ENCODE results near the gene GPR3. TPM values are rescaled to one million over a fixed set of nuclear protein-coding genes. Genes with fewer than 3 reads are reported as not detected.

Gene GPR3
- total RNA-seq, 1 donor from 2014 or later: 0.16 TPM

DNA sequence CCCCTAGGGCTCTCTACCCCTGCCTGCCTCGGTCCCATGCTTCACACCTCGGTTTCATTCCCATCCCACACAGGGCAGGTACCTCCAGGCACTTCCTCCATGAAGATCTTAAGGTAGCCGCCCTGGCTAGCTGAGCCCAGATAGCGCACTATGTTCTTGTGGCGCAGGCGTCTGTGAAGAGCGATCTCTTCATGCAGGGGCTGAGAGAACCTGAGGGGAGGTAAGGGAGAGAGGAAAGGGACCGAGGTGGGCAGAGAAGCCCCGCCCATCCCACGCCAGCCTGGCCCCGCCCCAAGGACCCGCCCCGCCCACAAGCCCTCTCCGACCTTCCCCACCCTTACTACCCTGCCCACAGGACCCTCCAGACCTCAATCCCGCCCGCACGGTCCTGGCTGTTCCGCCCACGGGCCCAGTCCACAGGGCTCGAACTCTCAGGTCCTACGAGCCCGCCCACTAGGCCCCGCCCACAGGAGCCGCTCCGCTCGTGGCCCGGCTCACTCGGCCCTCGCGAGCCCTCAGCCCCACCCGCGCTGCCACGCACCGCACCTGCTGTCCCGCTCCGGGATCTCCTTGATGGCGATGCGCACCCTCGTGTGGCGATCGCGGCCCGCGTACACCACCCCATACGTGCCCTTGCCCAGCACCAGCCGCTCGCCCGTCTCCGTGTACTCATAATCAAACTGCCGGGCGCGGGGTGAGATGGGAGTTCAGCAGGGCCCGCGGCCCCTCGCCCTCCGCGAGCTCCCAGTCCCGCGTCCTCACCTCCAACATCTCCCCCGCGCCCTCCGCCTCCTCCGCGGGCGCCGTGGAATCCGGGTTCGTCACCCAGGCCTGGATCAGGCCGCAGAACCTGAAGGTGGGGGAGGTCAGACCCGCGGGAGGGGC, 32.0 kb upstream of the GPR3 start:
- Histone ChIP-seq H3K36me3 (peaks cover 98% of the 10 kb centered on the region), H3K27me3 (ENCODE audit: low read depth) (no peaks in the 10 kb centered on the region), H3K9me3 (replicated peaks) (no peaks in the 10 kb centered on the region), H3K27ac (replicated peaks) (no peak overlapping the region), H3K4me3 (peak overlapping the region; percentile 59), H3K4me1 (peaks cover 54% of the 10 kb centered on the region)
- intact Hi-C loops (cut with micrococcal nuclease): no loop called here
- DNase-seq: no peak
- TF ChIP-seq, protein P1, sequence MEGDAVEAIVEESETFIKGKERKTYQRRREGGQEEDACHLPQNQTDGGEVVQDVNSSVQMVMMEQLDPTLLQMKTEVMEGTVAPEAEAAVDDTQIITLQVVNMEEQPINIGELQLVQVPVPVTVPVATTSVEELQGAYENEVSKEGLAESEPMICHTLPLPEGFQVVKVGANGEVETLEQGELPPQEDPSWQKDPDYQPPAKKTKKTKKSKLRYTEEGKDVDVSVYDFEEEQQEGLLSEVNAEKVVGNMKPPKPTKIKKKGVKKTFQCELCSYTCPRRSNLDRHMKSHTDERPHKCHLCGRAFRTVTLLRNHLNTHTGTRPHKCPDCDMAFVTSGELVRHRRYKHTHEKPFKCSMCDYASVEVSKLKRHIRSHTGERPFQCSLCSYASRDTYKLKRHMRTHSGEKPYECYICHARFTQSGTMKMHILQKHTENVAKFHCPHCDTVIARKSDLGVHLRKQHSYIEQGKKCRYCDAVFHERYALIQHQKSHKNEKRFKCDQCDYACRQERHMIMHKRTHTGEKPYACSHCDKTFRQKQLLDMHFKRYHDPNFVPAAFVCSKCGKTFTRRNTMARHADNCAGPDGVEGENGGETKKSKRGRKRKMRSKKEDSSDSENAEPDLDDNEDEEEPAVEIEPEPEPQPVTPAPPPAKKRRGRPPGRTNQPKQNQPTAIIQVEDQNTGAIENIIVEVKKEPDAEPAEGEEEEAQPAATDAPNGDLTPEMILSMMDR (IDR thresholded peaks at IDR 0.05; ENCODE audit: borderline replicate concordance): no peak

DNA sequence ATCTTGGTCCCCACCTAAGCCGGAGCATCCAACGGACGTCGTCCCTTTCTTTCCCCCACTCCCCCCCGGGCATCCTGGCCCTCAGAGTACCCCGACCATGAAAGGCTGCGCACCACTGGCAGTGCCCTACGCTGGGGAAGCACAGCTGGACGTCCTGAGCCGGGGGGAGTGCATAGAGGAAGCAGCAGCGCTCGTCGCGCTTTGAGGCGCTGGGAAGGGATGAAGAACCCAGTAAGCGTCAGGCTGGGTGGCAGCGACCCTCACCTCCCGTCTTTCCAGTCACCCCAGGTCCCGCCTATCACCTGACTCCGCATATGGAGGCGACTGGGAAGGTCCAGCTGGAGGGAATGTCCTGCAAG, 31.4 kb upstream of the GPR3 start:
- intact Hi-C loops (cut with micrococcal nuclease): no loop called here
- no peaks in the 10 kb centered on the region for H3K27me3 ChIP-seq (ENCODE audit: low read depth)
- H3K27ac ChIP-seq (replicated peaks): no peak overlapping the region
- H3K4me1 ChIP-seq: peaks cover 56% of the 10 kb centered on the region
- TF ChIP-seq, protein P1 (IDR thresholded peaks at IDR 0.05; ENCODE audit: borderline replicate concordance): no peak
- H3K9me3 ChIP-seq (replicated peaks): no peaks in the 10 kb centered on the region
- DNase-seq: no peak
- peak overlapping the region; percentile 59 for H3K4me3 ChIP-seq
- H3K36me3 ChIP-seq: peaks cover 91% of the 10 kb centered on the region

DNA sequence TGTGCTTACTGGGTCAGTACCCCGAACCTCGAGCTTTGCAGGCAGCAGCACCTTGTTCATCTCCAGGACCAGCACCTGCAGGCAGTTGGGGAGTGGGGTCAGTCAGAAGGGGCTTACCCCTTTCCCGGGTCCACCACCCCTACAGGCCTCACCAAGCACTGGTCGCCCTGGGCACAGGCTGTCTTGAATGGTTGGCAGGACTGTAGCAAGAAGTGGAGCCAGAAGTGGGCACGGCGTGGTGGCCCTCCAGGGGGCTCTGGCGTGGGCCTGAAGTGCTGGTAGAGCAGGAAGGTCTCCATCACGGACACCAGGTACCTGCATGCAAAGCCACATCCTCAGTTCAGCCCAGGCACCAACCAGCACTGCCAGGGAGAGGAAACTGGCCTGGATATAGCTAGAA, 30.9 kb upstream of the GPR3 start:
- H3K27me3 ChIP-seq (ENCODE audit: low read depth): no peaks in the 10 kb centered on the region
- intact Hi-C loops (cut with micrococcal nuclease): no loop called here
- H3K27ac ChIP-seq (replicated peaks): no peak overlapping the region
- peaks cover 59% of the 10 kb centered on the region for H3K4me1 ChIP-seq
- H3K4me3 ChIP-seq: no peak overlapping the region
- no peaks in the 10 kb centered on the region for H3K9me3 ChIP-seq (replicated peaks)
- H3K36me3 ChIP-seq: peaks cover 86% of the 10 kb centered on the region
- no peak for DNase-seq
- TF ChIP-seq, protein P1 (IDR thresholded peaks at IDR 0.05; ENCODE audit: borderline replicate concordance): no peak

DNA sequence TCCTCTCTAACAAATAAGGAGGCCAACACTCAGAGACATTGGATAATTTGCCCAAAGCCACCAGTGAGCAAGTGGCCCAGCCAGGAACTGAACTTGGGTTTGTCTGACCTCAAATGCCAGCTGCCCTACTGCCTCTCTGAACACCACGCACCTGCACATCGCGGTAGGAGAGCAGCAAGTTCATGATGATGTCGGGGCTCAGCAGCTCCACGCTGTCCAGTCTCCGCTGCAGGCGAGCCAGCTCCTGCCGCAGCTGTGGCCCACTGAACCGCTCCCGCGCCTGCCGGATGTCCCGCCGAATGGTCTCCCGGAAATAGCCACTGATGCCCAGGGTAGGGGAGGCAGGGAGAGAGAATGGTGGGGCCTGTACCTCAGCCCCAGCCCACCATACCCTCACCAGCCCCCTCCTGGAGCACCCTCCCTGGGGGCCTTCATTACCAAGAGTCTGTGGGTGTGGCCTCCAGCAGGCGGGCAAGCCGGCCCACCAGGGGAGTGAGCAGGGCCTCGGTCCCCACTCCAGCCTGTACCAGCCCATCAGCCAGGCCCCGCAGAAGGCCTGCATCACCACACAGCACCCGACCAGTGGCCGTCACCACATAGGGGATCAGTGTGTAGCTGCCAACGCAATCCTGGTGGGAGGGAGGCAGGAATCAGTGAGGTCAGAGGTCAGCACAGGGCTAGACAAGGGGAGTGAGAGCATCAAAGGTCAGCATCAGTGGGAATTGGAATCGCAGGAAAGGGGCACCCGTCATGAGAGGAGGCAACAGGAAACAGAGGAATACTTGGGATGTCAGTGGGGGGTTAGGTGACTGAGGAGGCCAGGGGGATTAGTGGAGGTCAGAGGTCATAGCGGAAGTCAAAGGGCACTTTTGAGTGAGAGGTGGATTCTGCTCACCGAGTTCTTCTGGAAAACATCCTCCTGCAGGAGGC, 28.4 kb upstream of the GPR3 start:
- no peaks in the 10 kb centered on the region for H3K9me3 ChIP-seq (replicated peaks)
- peaks cover 61% of the 10 kb centered on the region for H3K36me3 ChIP-seq
- no peak for DNase-seq
- H3K4me3 ChIP-seq: peak overlapping the region; percentile 91
- intact Hi-C loops (cut with micrococcal nuclease): no loop called here
- peak overlapping the region; percentile 100 for H3K27ac ChIP-seq (replicated peaks)
- H3K4me1 ChIP-seq: peaks cover 65% of the 10 kb centered on the region
- no peaks in the 10 kb centered on the region for H3K27me3 ChIP-seq (ENCODE audit: low read depth)
- TF ChIP-seq, protein P1 (IDR thresholded peaks at IDR 0.05; ENCODE audit: borderline replicate concordance): no peak

DNA sequence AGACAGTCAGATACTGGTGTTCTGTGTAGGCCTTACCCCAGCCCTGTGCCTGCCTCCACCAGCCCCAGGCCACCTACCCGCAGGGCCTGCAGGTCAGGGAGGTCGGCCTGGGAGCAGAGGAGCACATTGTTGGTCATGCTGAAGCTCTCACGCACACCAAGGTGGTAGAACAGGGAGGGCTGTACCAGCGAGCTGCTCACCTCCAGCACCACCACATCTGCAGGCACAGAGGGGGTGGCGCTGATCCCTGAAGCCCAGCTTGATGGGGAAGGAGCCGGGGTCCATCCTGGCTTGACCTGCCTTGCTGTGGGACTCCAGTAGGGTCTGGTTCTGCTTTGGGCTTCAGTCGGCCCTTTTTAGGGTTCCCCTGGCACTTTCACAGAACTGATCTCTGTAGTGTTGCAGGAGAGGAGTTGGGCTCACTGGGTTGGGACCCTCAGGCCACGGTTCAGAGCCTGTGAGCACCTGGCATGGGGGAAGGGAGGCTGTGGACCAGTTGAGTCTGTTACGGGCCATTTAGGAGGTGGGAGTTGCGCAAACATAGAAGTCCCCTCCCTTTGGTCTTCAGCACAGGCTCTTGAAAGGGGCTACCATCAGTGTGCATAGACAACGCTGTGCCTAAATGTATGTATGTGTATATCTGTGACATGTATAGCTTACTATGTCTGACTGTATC, 27.6 kb upstream of the GPR3 start:
- intact Hi-C loops (cut with micrococcal nuclease): no loop called here
- Histone ChIP-seq H3K4me3 (peak overlapping the region; percentile 91), H3K27ac (replicated peaks) (peak overlapping the region; percentile 100), H3K36me3 (peaks cover 53% of the 10 kb centered on the region), H3K9me3 (replicated peaks) (no peaks in the 10 kb centered on the region), H3K27me3 (ENCODE audit: low read depth) (no peaks in the 10 kb centered on the region), H3K4me1 (peaks cover 68% of the 10 kb centered on the region)
- DNase-seq: no peak
- TF ChIP-seq, protein P1 (IDR thresholded peaks at IDR 0.05; ENCODE audit: borderline replicate concordance): no peak
